ENCODE measurements around the gene DRD2.

Gene DRD2

DNA sequence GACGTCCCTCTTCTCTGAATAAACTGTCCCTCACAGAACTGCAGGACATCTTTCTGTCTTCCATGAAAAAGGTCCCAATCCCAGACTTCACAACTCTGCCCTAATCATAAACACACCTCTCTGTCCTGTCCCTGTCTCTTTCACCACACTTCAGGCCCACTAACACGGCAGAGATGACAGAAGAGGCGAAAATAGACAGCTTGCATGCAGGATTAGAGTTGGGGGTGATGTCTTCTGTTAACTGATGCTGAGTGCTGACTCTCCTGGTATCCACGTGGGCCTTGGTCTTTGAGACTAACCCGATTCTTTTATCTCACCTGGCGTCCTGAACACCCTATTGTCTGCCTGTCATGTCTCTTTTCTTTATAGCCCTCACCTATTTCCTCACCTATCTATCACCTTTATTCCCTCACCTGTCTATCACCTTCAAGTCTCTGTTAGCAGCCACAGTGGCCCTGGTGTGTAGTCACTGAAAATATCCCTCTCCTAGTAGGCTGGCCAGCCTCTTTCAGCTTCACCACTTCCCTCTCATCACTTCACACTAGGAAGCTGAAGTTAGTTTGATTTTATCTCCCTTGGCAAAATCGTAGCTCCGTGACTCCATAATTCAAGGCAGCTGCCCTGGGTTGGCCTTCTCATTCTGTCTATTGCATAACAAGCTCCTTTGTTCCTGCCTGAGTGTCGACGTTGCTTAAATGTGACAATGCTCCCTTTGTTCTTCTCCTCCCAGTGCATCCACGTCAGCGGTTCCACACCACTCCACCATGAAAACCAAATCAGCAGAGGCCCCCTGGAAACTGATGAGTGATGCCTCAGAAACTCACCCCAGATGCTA, 30.6 kb upstream of the DRD2 start:
- Histone ChIP-seq H3K4me2 (ENCODE audit: low read length) (no peak overlapping the region), H3K4me3 (ENCODE audit: low read depth, low read length) (no peak overlapping the region), H3K36me3 (ENCODE audit: control insufficient read depth, insufficient read depth, low read length) (no peaks in the 10 kb centered on the region), H3K9ac (no peak overlapping the region), H3K79me2 (no peaks in the 10 kb centered on the region), H3K4me1 (peaks cover 10% of the 10 kb centered on the region), H3K27ac (no peak overlapping the region), H2AFZ (no peak overlapping the region), H3K27me3 (ENCODE audit: control insufficient read depth, insufficient read depth, low read length) (no peaks in the 10 kb centered on the region), H3K9me3 (ENCODE audit: control insufficient read depth, low read length) (no peaks in the 10 kb centered on the region)
- TF ChIP-seq CTCF (IDR thresholded peaks at IDR 0.05), result no peak

- Histone ChIP-seq H2AFZ (no peak overlapping the region), H3K4me2 (ENCODE audit: low read length) (no peak overlapping the region), H3K27ac (no peak overlapping the region), H3K27me3 (ENCODE audit: control insufficient read depth, insufficient read depth, low read length) (no peaks in the 10 kb centered on the region), H3K9ac (no peak overlapping the region), H3K36me3 (ENCODE audit: control insufficient read depth, insufficient read depth, low read length) (no peaks in the 10 kb centered on the region), H3K4me1 (peaks cover 10% of the 10 kb centered on the region), H3K9me3 (ENCODE audit: control insufficient read depth, low read length) (no peaks in the 10 kb centered on the region), H3K79me2 (no peaks in the 10 kb centered on the region), H3K4me3 (ENCODE audit: low read depth, low read length) (no peak overlapping the region)
- TF ChIP-seq CTCF (IDR thresholded peaks at IDR 0.05), result no peak
Measured at GRCh38 chr11:113505046-113505445, 29.8 kb upstream of the DRD2 start.

GRCh38 chr11:113504586-113504985, 29.4 kb upstream of the DRD2 start:
- no peak for TF ChIP-seq CTCF (IDR thresholded peaks at IDR 0.05)

DNA sequence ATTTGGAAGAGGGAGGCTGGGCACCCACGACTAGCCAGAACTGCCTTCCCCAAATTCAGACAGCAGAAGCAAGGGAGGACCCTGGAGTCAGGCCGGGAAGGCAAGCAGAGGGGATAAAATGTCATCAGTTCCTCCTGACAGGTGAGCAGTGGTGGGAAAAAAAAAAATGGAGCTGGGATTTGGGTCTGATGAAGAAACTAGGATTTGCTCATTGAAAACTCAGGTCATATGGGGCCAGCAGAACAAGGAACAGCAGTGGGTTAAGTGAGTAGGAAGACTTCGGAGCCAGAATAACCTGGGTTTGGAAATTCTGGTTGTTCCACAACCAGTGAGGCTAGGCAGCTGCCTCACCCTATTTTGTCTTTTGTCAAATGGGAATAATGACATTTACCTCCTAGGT, 28.9 kb upstream of the DRD2 start:
- H3K79me2 ChIP-seq, result no peaks in the 10 kb centered on the region
- H3K4me1 ChIP-seq, result peaks cover 10% of the 10 kb centered on the region
- H2AFZ ChIP-seq, result no peak overlapping the region
- no peak overlapping the region for H3K27ac ChIP-seq
- no peak overlapping the region for H3K4me2 ChIP-seq (ENCODE audit: low read length)
- TF ChIP-seq CTCF (IDR thresholded peaks at IDR 0.05), result no peak
- H3K36me3 ChIP-seq (ENCODE audit: control insufficient read depth, insufficient read depth, low read length), result no peaks in the 10 kb centered on the region
- no peaks in the 10 kb centered on the region for H3K9me3 ChIP-seq (ENCODE audit: control insufficient read depth, low read length)
- H3K27me3 ChIP-seq (ENCODE audit: control insufficient read depth, insufficient read depth, low read length), result no peaks in the 10 kb centered on the region
- H3K4me3 ChIP-seq (ENCODE audit: low read depth, low read length), result no peak overlapping the region
- no peak overlapping the region for H3K9ac ChIP-seq

More at GRCh38 chr11:113504586-113504985, 29.4 kb upstream of the DRD2 start:
- no peak overlapping the region for H3K27ac ChIP-seq
- no peak overlapping the region for H3K4me3 ChIP-seq (ENCODE audit: low read depth, low read length)
- no peaks in the 10 kb centered on the region for H3K27me3 ChIP-seq (ENCODE audit: control insufficient read depth, insufficient read depth, low read length)
- no peak overlapping the region for H3K4me2 ChIP-seq (ENCODE audit: low read length)
- H3K9me3 ChIP-seq (ENCODE audit: control insufficient read depth, low read length), result no peaks in the 10 kb centered on the region
- peaks cover 10% of the 10 kb centered on the region for H3K4me1 ChIP-seq
- H2AFZ ChIP-seq, result no peak overlapping the region
- H3K9ac ChIP-seq, result no peak overlapping the region
- no peaks in the 10 kb centered on the region for H3K79me2 ChIP-seq
- no peaks in the 10 kb centered on the region for H3K36me3 ChIP-seq (ENCODE audit: control insufficient read depth, insufficient read depth, low read length)
